HG02759 (cell line): ENCODE data around the gene AAK1.
"Not testable (repeated sequence)": the region's sequence is repeated elsewhere in the genome, so short reads cannot be mapped to it uniquely, and the experiment has no call there.

Experiments used
- ATAC-seq: cut with Tn5 transposase; IDR thresholded peaks from one replicate; pipeline ENCODE4 v1.9.1; 2021; ENCODE audit warnings: mild to moderate bottlenecking, moderate library complexity; ENCODE audit not compliant: unreplicated experiment

AAK1 gene

DNA sequence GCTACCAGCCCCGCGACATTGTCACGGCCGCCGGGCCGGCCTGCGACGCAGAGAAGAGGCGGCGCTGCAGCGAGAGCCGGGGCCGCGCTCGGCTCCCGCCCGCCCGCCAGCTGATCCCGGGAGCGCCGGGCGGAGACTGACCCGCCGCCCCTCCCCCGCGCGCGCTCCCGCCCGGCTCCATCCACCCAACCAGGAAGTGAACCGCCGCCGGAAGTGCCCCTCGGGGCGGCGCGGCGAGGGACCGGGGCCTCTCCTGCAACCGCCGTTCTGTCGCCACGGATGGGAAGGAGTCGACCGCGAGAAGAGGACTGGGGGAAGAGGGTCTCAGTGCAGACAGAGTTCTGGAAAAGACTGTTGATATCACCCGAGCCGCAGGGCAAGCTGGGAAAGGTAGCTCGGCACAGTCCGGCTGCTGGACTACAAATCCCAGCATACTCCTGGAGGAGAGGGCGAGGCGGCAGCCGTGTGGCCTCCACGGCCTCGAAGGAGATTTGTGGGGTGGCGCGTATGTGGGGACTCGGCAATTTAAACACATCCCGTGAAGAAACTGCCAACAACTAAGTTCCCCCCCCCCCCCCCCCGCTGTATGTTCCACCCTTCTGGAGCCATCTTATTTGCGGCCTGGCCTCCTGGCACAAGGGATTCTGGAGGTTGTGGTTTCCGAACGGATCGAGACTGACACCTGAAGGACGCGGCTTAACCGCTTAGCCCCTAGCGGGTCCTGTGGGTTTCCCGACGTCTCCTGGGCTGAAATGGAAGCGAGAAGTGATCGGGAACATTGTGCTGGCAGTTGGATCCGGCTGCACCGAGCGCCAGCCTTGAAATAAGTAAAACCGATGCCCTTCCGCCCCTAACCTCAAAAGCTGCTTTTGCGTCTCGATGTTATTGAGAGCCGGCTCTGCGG lies at the start of gene AAK1:
Gene AAK1 (minus strand): TSS at position 138 of the 904 bp plus-strand sequence. CDS start 699 bp downstream, outside the sequence.
- ATAC-seq: peak; percentile 56

DNA sequence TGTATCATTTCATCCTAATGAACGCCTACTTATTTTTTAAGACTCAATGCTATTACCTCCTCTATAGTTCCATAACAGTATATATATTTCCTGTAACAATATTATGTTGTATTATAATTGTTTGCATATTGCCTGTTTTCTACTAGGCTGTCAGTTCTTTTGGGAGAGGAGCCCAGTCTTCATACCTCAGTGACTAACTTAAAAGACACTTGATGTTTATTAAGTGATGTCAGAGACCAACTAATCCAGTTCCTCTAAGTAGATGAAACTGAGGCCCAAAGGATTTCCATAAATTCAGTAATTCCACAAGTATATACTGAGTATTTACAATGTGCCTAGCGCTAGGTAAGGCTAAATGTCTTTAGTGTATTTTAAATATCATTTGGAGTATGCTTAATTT lies 48.9 kb upstream of the AAK1 start:
- ATAC-seq: no peak

DNA sequence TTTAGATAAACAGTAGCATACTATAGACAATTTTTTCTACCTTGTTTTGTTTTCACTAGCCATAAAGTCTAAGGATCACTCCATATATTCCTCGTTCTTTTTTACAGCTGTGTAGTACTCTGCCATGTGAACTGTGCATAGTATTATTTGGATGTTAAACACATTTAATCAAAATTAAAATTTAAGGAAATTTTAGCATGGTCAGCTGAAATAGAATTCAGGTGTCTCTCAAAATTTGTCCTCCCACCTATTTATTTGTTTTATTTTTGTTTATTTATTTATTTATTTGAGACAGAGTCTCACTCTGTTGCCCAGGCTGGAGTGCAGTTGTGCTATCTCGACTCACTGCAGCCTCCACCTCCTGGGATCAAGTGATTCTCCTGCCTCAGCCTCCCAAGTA lies 46.4 kb upstream of the AAK1 start:
- no peak for ATAC-seq

GRCh38 chr2:69689466-69689865 lies 45.9 kb upstream of the AAK1 start:
- no peak for ATAC-seq

GRCh38 chr2:69687971-69688611 lies 44.6 kb upstream of the AAK1 start:
- ATAC-seq: no peak

DNA sequence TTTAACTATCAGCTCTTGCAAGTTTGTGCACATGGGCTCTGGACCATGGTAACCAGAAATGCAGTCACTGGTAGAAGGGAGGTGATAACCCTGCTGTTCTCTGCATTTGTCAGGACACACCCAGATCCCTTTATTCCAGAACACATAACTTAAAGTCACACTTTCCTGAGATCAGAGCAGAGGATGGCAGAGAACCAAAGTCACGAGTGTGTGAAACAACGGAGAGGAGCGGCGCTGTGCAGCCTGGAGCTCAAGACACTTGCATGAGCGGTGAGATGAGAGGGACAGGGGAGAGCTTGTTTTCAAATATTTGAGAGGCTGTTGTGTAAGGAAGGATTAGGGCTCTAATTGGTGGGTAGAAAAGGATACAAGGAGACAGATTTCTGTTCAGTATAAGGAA lies 43.3 kb upstream of the AAK1 start:
- no peak for ATAC-seq

- ATAC-seq: peak; percentile 80
These were observed 41.9 kb upstream of the AAK1 start for GRCh38 chr2:69685321-69686048.

DNA sequence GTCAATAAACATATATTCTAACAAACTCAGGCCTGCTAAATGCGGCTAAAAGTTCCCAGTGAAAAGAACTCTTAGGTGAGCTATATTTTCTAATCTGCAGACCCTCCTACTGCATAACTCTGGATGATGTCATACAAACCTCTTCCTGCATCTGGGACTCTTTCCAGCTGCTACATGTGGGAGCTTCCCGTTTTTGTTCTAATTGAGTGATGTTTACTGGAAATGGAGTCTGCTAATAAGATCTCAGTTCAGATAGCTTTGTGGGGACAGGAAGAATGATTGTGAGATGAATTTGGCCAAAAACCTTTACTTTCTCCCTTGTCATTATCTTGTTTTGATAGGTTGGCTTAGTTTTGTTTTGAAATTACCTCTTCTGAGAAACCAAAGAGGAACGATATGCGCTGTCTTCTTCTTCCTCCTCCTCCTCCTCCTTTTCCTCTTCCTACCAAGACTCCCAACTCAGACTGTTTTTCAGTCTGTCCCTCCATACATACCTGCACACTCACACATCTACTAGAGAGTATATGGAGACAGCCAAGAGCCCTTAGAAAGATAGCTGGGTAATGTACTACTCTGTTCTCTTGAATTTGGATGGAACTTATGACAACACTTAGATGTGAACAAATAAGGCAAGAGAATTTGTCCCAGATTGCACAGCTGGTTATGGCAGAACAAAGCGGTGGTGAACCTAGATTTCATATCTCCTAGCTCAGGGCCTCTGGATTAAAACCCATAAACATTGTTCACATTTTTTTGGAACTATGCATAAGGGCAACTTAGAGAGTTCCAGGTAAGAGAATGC lies 39.8 kb upstream of the AAK1 start:
- no peak for ATAC-seq

DNA sequence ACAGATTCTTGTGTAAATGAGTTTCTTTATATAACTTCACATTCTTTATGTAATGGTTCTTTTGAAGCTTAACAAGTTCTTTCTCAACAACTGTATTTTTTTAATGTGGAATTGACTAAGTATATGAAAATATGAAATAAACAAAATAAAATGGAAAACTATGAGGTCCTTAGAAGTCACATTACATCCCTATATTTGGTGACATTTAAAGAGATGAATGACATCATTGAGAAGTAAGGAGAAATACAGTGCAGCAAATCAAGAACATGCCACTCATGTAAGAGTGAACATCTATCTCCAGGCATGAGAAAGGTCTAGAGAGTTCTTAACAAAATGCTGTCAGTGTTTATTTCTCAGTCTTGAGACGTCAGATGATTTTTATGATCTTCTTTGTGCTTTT lies 39.0 kb upstream of the AAK1 start:
- no peak for ATAC-seq

DNA sequence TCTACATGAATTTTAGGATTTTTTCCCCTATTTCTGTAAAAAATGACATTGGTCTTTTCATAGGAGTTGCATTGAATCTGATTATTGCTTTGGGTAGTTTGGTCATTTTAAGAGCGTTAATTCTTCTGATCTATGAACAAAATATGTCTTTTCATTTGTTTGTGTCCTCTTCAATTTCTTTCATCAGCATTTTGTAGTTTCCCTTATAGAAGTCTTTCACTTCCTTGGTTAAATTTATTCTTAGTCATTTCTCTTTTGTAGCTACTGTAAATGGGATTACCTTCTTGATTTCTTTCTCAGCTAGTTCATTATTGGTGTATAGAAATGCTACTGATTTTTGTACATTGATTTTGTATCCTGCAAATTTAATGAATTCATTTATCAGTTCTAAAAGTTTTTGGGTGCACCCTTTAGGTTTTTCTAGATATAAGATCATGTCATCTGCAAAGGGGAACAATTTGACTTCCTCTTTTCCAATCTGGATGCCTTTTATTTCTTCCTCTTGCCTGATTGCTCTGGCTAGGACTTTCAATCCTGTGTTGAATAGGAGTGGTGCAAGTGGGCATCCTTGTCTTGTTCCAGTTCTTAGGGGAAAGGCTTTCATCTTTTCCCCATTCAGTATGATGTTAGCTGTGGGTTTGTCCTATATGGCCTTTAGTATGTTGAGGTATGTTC lies 36.6 kb upstream of the AAK1 start:
- ATAC-seq: no peak

DNA sequence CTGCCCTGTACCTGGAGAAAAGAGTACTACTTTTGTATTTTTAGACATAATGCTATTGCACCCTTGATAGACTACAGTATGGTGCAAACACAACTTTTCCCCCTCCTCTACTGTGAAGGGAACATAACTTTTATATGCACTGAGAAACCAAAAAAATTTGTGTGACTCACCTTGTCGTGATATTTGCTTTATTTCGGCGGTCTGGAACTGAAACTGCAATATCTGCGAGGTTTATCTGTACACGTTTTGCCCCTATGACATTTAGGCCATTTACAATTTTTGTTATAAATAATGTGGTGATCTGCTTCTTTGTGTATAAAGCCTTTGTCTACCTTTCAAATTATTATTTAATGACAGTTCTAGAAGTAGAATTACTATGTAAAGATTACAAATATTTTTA lies 34.4 kb upstream of the AAK1 start:
- ATAC-seq: no peak

- no peak for ATAC-seq
These were observed 32.6 kb upstream of the AAK1 start for GRCh38 chr2:69676146-69676545.

DNA sequence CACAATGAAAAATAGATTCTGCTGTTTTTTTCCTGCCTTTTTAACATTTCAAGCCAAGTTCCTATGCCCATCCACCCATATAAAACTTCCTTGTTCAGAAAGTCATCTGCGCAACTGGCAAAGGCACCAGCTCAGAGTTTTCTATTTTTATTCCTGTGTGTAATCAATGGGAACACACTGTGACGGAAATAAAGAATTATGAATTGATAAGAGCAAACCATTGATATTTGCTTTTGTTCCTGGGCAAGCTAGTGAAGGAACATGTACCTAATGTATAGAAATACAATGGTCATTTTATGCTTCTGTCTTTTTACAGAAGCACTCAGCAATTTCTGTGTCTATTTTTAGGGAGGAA lies 30.8 kb upstream of the AAK1 start:
- no peak for ATAC-seq

DNA sequence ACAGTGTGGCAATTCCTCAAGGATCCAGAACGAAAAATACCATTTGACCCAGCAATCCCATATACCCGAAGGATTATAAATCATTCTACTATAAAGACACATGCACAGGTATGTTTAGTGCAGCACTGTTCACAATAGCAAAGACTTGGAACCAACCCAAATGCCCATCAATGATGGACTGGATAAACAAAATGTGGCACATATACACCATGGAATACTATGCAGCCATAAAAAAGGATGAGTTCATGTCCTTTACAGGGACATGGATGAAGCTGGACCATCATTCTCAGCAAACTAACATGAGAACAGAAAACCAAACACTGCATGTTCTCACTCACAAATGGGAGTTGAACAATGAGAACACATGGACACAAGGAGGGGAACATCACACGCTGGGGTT lies 29.6 kb upstream of the AAK1 start:
- ATAC-seq: not testable (repeated sequence)

GRCh38 chr2:69669666-69670065 lies 26.1 kb upstream of the AAK1 start:
- ATAC-seq: no peak

GRCh38 chr2:69668598-69668997 lies 25.1 kb upstream of the AAK1 start:
- ATAC-seq: no peak

GRCh38 chr2:69667805-69668382 lies 24.4 kb upstream of the AAK1 start:
- no peak for ATAC-seq

- ATAC-seq: no peak
These were observed 21.6 kb upstream of the AAK1 start for GRCh38 chr2:69665152-69665551.

GRCh38 chr2:69663860-69664259 lies 20.3 kb upstream of the AAK1 start:
- no peak for ATAC-seq

DNA sequence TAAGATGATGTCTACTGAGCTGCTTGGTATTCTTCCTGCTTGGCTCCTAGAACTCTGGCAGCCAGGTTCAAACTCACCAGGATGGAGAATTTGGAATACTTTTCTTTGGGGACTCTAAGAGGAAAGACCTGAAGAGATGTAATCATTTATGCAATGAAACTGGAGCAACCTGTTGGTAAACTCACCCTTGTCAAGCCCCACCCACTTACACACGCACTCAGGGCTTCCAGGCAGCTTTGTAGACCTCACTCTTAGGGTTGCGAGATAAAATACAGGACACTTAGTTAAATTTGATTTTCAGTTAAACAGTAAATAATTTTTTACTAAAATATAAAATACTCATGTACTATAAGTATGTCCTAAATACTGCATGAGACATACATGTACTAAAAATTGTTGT lies 19.0 kb upstream of the AAK1 start:
- ATAC-seq: not testable (repeated sequence)
